ENCODE measurements around the gene UCP3. TPM values are rescaled to one million over a fixed set of nuclear protein-coding genes. Genes with fewer than 3 reads are reported as not detected.

Gene UCP3
- total RNA-seq, 2 donors from 2014 or later = 1.6 to 2.3 TPM

GRCh38 chr11:73980001-73980961 is 28.6 kb downstream of the UCP3 start:
- intact Hi-C loops (cut with DNase I) = no loop called here
- peak overlapping the region; percentile 7 to 90 (median 72) for H3K27ac ChIP-seq
- 35 to 36% methylated on average over 5 to 6 of the region's 6 CpGs for WGBS, 2 donors

GRCh38 chr11:73978576-73979086 is 30.3 kb downstream of the UCP3 start:
- 90 to 96% methylated on average over 3 of the region's 3 CpGs for WGBS, 2 donors
- intact Hi-C loops (cut with DNase I) = no loop called here
- DNase-seq (no peak), ATAC-seq (no peak)
- H3K4me1 ChIP-seq = peaks cover 34% of the 10 kb centered on the region
- H3K36me3 ChIP-seq (replicated peaks in 1 of 2; ENCODE audit: insufficient read depth in 1 of 2, low read depth in 2 of 2) = no peaks in the 10 kb centered on the region
- H3K9me3 ChIP-seq = no peaks in the 10 kb centered on the region
- H3K27me3 ChIP-seq = no peaks in the 10 kb centered on the region
- no peak overlapping the region for H3K4me3 ChIP-seq
- TF ChIP-seq, protein P1, sequence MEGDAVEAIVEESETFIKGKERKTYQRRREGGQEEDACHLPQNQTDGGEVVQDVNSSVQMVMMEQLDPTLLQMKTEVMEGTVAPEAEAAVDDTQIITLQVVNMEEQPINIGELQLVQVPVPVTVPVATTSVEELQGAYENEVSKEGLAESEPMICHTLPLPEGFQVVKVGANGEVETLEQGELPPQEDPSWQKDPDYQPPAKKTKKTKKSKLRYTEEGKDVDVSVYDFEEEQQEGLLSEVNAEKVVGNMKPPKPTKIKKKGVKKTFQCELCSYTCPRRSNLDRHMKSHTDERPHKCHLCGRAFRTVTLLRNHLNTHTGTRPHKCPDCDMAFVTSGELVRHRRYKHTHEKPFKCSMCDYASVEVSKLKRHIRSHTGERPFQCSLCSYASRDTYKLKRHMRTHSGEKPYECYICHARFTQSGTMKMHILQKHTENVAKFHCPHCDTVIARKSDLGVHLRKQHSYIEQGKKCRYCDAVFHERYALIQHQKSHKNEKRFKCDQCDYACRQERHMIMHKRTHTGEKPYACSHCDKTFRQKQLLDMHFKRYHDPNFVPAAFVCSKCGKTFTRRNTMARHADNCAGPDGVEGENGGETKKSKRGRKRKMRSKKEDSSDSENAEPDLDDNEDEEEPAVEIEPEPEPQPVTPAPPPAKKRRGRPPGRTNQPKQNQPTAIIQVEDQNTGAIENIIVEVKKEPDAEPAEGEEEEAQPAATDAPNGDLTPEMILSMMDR (IDR thresholded peaks at IDR 0.05) = no peak
- no peak for TF ChIP-seq POLR2A (IDR thresholded peaks at IDR 0.05)
- H3K27ac ChIP-seq = no peak overlapping the region

More at GRCh38 chr11:73980001-73980961, 28.6 kb downstream of the UCP3 start:
- ATAC-seq = no peak
- Histone ChIP-seq H3K4me3 (no peak overlapping the region), H3K9me3 (no peaks in the 10 kb centered on the region), H3K27me3 (no peaks in the 10 kb centered on the region), H3K4me1 (peaks cover 37% of the 10 kb centered on the region), H3K36me3 (replicated peaks in 1 of 2; ENCODE audit: insufficient read depth in 1 of 2, low read depth in 2 of 2) (no peaks in the 10 kb centered on the region)
- peak; percentile 40 to 79 (median 66) for DNase-seq
- TF ChIP-seq, protein P1 (IDR thresholded peaks at IDR 0.05) = no peak
- no peak for TF ChIP-seq POLR2A (IDR thresholded peaks at IDR 0.05)

DNA sequence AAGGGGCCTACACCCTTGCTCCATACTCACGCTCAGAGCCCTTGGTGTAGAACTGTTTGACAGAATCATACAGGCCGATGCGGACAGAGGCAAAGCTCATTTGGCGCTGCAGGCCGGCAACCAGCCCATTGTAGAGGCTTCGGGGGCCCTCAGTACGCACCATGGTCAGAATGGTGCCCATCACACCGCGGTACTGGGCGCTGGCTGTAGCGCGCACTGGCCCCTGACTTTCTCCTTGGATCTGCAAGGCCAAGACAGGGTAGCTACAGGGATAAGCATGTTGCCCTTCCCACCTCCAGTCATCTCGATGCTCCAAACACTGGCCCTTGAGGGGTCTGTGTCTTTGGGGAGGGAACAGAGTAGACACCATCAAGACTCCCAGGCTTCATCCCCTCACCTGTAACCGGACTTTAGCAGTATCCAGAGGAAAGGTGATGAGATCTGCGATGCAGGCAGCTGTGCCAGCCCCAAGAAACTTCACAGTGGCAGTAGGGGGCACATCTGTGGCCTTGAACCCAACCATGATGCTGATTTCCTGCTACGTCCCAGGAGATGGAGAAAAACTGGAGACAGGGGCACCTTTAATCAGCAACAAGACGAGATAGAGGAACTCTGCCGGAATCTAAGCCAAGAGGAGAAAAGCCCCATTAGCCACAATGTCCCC is 30.9 kb downstream of the UCP3 start:
- peaks cover 29% of the 10 kb centered on the region for H3K4me1 ChIP-seq
- DNase-seq = no peak
- WGBS, 2 donors = 92 to 97% methylated on average over 15 to 18 of the region's 18 CpGs
- H3K4me3 ChIP-seq = no peak overlapping the region
- no peaks in the 10 kb centered on the region for H3K36me3 ChIP-seq (replicated peaks in 1 of 2; ENCODE audit: insufficient read depth in 1 of 2, low read depth in 2 of 2)
- no peak for ATAC-seq
- no peak overlapping the region for H3K27ac ChIP-seq
- no peaks in the 10 kb centered on the region for H3K27me3 ChIP-seq
- H3K9me3 ChIP-seq = no peaks in the 10 kb centered on the region
- TF ChIP-seq, protein P1 (IDR thresholded peaks at IDR 0.05) = no peak
- TF ChIP-seq POLR2A (IDR thresholded peaks at IDR 0.05) = no peak
- intact Hi-C loops (cut with DNase I) = no loop called here

- DNase-seq = no peak
- H3K4me1 ChIP-seq = peaks cover 20% of the 10 kb centered on the region
These were observed 32.3 kb downstream of the UCP3 start for GRCh38 chr11:73976451-73977151.

More at GRCh38 chr11:73976451-73977151, 32.3 kb downstream of the UCP3 start:
- ATAC-seq = no peak
- Histone ChIP-seq H3K27me3 (no peaks in the 10 kb centered on the region), H3K36me3 (replicated peaks in 1 of 2; ENCODE audit: insufficient read depth in 1 of 2, low read depth in 2 of 2) (no peaks in the 10 kb centered on the region), H3K4me3 (no peak overlapping the region), H3K9me3 (no peaks in the 10 kb centered on the region), H3K27ac (no peak overlapping the region)
- intact Hi-C loops (cut with DNase I) = no loop called here
- 92 to 94% methylated on average over 14 of the region's 14 CpGs for WGBS, 2 donors
- no peak for TF ChIP-seq POLR2A (IDR thresholded peaks at IDR 0.05)
- TF ChIP-seq, protein P1 (IDR thresholded peaks at IDR 0.05) = no peak
